Measurements from ENCODE around the gene RAD9A.

Gene RAD9A

DNA sequence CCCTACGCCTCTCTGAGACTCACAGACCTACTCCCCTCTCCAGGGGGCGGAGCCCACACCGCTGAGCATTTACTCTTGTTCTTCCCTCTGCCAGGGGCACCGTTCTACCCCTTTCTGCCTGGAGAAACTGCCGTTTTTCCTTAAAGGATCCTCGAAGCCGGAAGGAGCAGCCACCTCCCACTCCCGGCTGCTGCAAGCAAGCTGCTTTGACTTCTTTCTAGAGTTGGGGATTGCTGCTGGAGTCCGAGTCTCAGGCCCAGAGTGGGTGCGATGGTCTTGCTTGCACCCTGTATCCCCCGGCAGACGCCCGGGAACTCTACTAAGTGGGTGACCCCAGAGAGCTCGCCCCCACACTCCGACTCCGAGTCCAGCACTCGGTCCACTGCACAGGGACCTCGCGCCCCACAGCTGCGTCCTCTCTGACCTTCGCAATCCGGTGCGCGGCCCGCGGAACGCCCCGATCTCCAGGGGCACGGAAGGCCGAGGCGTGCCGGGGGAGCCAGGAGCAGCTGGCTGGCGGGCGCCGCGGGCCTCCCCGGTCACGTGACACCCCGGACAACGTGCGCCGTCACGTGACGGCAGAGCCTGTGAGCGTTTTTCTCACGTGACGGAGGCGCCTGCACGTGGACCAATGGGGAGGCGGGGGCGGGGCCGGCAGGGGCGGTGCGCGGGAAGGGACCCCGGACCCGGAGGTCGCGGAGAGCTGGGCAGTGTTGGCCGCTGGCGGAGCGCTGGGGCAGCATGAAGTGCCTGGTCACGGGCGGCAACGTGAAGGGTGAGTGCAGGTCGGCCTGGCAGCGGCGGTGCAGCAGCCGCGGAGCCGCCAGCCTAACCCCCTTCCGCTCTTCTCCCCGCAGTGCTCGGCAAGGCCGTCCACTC lies at the start of gene RAD9A:
Gene RAD9A, plus strand, starts transcription at position 683 of the 879 bp plus-strand sequence. Its CDS starts 59 bp downstream, at position 742.
- peak; percentile 95 for DNase-seq (ENCODE audit: low spot score)

DNA sequence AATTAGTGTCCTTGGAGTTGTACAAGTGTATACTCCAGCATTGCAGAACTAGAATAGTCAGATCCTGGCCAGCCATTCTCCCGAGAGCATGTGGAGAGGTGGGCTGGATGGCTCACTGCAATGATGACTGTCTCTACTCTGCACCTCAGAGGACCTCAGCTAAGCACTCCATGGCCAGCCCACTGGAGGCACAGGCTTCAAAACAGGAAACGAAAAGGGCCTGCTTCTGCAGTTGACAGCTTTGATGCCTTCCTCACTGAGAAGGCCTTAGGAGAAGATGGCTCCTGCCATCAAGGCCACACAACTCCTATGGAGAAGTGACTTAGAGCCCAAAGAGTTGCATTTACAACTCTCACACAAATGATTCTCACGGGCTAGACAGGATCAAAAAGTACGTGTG lies 47.5 kb upstream of the RAD9A start:
- DNase-seq (ENCODE audit: low spot score): no peak

DNA sequence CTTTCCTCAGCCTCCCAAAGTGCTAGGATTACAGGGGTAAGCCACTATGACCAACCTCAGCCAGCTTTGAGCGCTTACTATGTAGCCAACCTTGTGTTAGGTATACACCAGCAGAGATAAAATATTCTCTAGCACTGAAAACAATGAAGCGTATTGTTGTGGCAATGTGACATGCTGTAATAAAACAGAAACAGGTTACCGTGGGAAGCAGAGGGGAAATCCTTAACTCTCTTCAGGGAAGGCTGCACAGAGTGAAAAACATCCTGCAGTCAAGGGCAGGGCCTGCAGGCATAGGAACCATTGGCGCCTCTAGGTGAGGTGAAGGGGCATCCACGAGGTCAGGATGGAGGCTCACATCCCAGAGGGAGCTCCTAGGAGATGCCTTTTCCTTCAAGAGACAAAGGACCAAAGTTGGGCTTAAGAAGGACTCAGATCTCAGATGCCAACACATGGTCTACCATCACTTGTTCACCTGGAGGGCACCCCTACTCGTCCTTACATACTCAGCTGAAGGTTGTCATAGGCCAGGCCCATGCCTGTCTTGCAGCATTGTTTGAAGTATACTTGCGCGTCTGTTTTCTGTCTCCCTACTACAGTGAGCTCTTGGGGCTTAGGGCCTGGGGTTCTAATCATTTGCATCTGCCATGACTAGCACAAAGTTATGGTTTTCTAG lies 46.4 kb upstream of the RAD9A start:
- no peak for DNase-seq (ENCODE audit: low spot score)

DNA sequence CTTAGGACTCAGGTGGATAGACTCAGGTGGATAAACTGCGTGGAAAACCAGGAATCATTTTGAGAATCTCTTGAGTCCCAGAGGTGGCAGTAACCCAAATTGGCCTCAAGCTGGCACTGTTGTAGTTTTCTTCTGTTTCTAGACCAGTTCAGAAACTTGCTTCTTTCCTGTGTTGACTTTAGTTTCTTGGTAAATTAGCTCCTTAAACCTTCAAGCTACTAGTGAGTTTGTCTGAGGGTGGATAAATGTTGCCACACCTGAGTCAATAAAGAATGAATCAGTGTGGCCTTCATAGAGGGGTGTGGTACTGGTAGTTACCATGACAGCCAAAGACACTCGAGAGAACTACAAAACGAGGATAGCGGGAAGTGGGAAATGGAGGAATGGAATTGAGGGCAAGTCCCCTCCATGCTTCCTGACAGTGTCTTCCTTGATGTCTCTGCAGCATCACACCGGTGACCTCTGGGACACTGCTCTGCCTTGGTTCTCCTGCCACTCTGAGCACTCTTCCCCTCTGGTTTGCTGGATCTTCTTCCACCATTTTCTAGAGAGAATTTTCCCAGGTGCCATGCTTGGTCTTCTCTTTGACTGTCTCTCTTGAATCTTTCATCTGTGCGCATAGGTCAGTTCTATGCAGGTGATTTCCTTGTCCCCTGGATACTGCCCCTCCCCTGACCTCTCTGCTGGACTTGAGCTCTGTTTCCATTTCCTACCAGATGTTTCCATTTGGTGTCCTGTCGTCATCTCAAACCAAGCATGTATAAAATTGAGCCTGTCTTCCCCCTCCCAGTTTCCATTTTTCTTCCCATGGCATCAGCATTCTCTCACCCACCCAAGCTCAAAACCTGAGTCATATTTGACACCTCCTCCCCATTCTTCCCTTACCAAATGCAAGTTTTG lies 45.6 kb upstream of the RAD9A start:
- peak; percentile 24 for DNase-seq (ENCODE audit: low spot score)

DNA sequence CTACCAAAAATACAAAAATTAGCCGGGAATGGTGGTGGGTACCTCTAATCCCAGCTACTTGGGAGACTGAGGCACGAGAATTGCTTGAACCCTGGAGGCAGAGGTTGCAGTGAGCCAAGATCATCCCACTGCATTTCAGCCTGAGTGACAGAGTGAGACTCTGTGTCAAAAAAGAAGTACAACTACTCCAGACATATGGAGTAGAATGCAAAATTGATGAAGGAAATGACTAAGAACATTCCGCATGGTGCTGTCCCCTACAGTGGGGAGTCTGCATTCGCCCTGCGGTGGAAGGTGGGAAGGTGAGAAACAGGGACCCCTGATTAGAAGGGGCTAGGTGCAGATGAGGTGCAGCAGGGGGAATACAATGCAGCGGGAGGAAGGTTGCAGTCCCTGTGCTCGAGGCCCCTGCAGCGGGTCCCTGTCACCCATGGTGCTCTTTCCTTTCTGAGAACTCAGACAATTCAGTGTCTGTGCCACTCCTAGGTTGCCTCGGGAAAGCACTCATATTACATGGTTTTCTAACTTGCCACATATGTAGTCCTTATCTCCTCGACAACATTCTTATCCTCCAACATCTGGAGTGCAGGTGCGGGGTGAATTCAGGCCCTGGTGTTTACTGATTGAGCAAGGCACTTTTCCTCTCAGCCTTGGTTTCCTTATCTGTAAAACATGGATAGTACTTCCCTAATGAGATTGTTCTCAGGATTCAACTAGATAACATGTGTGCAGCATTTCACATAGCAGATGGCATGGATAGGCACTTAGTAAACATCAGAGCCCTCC lies 43.6 kb upstream of the RAD9A start:
- peak; percentile 33 for DNase-seq (ENCODE audit: low spot score)

DNA sequence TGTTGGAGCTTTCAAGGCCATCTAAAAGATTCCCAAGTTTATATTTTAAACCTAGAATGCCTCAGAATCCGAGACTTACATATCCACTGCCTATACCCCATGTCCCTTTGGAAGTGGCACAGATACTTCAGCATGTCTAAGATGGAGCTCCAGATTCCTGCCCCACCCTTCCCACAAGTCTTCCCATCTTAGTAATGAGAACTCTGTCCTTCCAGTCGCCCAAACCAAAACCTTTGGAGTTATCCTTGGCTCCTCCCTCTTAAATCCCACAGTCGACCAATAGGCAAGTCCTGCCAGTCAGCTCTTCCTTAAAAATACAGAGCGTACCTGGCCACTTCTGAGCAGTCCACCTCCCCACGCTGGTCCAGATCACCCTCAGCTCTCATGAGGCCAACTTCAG lies 42.8 kb upstream of the RAD9A start:
- DNase-seq (ENCODE audit: low spot score): no peak

DNA sequence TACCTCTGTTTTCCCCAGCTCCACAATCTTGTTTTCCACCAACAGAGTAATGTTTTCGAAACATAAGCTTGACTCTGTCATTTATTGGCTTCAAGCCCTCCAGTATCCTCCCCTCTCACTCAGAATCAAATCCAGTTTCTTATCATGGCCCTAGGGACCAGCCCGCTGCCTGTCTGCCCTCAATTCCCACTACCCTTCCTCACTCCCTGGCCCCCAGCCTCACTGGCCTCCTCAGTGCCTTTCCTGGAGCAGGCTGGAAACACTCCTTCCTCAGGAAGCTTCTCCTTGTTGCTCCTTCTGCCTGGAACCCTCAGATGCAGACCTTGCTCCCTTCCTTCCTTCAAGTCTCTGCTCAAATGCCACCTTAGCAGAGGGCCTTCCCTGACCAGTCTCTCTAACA lies 42.3 kb upstream of the RAD9A start:
- DNase-seq (ENCODE audit: low spot score): no peak

DNA sequence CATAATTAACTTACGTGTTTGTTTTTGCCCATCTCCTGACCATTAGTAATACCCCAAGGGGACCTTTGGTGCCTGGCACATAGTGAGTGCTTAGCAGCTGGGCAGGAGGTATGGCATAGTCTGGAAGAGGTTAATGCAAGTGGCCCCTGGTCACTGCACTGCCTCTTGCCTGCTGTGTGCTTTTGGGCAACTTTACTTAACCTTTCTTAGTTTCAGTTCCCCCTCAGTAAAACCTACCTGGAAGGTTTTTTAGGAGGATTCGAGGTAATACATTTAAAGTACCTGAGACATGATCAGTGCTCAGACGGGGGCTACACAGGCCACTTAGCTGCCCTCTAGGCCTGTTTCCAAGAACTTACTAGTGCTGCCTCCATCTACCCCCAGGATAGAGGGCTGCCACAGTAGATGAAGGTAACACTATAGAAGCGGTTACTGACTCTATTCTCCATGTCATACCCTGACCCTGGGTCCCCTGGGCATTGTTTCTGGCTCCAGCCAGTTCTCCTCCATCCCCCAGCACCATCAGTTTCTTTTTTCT lies 41.8 kb upstream of the RAD9A start:
- DNase-seq (ENCODE audit: low spot score): no peak

DNA sequence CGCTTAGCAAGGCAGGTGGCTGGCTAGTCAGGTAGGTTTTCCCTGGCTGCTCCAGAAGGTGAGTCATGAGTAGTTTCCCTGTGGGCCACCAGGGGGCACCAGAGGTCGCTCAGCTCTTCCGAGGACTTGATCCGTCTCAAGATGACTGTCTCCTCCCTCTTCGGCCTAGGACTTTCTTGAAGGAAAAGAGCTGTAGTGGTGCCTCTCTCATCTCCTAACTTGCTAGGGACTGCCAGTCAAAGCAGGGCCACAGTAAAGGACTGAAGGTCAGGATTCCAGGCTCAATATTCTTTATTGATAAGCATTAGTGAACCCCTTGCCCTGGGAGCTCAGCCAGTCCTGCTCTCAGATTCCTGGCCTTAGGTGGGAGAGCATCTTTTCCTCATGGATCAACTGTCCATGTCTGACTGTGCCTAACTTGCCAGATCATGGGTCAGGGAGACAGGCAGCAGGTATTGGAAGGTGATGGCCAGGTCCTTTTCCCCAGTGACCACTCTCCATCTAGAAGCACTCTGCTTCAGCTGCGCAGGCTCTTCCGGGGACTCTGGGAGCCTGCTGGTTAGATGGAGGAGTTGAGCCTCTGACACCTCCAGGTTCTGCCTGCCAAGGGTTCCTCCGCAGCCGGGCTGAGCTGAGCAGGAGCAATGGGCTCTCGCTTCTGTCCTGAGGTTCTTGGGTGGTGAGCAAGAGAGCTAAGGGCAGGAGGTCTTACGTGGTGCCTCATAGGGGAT lies 40.3 kb upstream of the RAD9A start:
- DNase-seq (ENCODE audit: low spot score): peak; percentile 82

DNA sequence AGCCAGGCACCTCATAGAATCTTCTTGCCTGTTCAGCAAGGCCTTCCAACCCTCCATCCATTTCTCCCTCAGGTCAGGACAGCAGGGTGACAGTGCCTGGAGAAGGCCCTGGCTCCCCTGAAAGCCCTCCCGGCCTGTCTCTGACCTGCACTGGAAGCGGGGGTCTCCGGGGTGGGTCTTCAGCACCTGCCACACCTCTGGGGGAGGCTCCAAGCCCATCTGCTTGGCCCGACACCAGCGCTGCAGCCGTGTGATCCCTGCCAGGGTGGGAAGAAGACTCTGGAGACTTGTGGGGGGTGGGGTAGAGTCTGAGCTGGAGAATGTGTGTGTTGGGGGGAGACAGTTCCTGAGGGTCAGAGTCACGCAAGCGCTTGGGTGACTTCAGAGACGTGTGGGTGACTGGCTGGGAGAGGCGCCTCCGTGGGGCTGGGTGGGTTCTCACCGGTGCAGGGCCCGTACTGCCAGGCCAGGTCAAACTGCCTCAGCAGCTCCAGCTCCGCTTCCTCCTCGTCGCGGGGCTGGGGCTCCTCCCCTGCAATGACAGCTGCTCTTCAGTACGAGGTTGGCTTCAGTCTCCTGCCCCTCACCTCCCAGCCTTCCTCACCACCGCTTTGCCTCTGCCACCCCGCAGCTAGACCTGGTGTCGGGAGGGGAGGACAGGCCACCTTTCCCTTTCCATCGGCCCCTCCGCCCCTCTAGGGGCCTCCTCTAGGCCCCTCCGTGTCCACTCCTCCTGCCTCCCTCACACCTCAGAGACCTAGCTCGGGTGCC lies 39.1 kb upstream of the RAD9A start:
- DNase-seq (ENCODE audit: low spot score): peak; percentile 48

DNA sequence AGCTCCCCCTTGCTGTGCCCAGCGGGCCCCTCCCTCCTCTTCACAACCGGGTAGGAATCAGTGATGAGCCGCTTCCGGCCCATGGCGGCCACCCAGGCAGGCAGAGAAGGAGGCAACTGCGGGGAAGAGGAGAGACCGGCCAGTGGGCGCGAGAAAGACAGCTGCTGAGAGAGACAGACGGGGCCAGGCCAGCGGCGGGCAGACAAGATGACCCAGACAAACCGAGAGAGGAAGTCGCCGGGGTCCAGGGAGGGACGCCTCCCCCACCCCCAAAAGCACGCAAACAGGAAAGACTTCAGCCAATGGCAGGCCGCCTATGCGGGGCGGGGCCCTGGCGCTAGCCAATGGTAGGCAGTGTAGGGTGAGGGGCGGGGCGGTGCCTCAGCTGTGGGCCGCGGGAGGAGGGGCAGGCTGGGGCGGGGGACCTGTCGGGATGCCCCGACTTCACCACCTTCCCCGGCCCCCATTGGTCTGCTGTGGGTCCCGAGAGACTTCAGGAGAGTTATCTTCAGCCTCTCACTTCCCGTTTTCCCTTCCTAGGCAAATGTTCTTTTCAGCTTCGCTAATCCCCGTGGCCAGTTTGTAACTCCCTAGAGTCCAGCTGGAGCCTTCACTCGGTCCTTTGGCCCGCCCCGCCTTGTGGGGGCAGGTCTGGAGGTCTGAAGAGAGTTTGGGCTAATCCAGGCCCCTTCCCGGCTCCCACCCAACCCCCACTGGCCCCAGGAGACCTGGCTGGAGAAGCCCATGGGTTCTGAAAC lies 38.3 kb upstream of the RAD9A start, which contains the start of gene POLD4:
Gene POLD4, minus strand, starts transcription at position 230 of the 758 bp plus-strand sequence. Its CDS starts 147 bp downstream, at position 83.
- DNase-seq (ENCODE audit: low spot score): peak; percentile 98

DNA sequence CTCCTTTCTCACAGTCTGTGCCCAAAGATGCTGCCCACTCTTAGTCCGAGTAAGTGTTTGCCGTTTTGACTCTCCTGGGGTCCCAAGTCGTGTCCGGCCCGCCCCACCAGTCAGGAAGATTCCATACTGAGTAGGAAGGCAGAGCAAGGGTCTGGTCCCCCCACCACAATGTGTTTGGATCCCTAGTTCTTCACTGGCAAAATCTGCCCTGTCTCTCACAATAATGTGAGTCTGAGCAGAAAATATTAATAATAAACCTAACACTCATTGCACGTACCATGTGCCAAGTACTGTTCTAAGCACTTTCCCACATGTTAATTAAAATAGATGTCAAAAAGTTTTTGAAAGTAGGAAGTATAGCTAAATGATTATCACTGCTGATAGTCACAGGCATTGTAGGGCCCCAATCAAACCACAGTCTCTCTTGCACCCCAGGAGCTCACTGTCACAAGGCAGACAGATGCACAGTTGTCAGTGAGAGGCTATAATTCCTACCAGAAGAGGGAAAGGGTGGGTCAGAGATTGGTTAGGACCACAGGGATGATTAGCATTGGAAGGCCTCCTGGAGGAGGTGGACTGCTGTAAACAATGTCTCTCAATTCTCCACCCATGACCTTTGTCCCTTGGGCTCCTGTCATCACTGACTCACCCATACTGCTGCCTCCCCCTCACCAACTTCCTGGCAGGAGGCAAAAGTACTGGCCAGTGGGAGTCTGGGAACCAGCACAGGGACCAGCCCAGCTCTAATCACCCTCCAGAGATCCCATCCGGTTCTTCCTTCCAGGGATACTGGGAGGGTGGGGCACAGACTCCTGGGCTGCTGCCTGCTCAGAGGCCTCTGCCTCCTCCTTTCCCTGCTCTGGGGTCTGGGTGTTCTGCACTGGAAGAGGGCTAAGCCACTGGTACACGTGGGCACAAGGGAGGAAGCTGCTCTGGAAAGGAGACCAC lies 37.4 kb upstream of the RAD9A start:
- no peak for DNase-seq (ENCODE audit: low spot score)

DNA sequence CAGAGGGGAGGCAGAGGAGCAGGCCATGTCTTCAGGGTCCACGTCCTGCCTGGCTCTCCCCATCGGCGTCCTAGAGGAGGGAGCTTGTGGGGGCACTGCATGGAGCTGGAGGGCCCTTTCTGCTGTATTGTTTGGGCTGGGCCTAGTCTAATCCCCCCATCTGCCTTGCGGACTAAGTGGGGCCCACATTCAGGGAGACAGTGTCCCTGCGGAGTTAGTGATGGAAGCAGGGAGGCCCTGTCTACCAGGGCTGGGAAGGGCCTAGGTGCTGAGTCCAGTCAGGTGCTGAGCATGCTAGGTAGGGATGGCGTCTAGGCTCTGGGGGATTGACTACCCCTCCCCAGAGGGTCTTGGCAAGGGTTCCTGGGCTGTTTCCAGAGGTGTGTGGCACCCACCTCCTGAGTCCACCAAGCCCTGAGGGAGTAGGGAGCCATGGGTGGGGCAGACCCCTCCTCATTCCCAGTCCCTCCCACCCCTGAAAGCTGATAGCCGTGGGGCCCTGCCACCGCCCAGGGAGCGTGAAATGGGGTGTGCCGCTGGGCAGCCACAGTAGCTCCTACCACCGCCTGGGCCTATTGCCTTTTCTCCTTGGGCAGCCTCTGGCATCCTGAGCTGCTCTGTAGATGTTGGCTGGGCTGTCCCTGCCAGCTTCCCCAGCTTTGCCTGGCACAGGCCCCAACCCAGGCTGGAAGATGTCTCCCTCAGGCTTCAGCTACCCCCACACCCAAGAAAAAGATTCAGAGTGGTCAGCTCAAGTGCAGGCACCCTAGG lies 36.6 kb upstream of the RAD9A start:
- no peak for DNase-seq (ENCODE audit: low spot score)

DNA sequence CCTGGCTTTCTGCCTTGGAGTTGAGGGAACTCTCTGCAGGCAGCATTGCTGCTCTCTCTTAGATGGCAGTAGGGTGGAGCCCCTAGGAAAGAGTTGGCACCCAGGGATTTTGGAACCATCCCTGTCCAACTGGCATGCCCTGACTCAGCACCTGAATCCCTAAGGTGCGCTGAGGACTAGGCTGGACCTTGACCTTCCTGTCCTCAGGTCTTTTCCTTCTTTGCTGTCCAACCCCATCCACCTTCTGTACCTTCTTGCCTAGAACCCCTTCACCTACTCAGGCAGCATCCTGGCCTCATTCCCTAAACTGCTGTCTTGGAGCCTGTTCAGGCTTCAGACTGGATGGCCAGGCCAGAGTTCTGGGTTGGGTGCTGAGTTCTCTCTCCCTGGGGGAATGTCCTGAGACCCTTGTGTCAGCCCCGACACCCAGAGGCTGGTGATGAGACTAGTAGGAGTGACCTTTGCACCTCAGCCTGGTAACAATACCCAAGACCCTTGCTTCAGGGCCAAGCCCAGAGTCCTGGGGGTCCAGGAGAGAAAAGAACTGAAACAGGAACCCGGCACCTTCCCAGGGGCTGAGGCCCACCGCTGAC lies 35.9 kb upstream of the RAD9A start:
- no peak for DNase-seq (ENCODE audit: low spot score)

DNA sequence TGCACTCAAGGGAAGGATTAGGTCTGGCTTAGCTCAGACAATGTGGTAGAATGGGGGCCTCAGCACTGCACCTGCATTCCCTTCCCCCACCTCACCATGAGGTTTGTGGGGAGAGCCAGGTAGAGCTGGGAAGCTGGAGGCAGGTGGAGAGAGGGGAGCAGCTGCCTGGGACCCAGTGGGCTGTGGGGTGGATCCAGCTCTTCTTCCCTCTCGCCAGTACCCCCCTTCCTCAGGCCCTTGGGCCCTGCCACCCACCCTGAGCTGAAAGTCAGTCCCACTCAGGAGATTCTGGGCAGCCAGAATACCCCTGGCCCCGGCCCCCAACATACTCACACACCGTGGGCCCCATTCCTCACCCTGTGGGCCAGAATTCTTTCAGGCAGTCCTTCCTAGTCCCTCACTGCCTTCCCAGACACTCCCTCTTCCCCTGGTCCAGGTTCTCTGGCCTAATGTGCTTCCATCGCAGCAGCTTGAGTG lies 35.4 kb upstream of the RAD9A start:
- DNase-seq (ENCODE audit: low spot score): no peak

DNA sequence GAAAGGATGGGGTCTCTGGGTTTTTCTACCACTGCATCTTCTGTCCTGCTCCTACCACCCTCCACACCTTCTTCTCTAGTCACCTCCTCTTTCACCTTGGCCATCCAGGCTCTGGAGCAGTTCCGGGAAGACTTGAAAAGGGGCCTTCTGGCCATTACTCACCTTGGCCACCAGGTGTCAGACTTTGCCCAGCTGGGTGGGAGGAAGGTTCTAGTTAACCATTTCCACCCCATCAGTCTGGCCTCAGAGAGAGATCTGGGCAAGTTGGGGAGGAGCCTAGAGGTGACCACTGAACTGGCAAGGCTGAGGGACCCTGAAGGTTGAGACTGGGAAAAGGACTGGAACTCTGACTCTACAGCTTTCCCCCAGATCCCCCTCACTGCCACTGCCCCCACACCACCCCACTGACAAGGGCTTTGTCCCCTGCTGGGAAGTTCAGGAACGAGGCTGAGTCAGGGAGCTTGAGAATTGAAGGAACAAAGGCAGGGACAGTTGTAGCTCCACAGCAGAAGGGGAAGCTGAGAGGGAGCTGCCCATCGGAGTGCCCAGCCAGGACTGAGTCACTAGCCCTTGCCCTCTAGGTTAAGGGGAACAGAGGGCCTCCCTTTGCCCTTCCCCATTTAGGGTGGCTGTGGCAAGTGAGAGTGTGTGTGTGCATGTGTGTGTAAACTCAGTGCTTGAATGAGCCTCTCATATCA lies 34.8 kb upstream of the RAD9A start:
- DNase-seq (ENCODE audit: low spot score): peak; percentile 70

Data from Ammon's horn (tissue), 1 donor.